CD14-positive monocyte (primary cell): ENCODE measurements around the gene SCN1B. TPM values are rescaled to one million over a fixed set of nuclear protein-coding genes. Genes with fewer than 3 reads are reported as not detected.
A peak's percentile ranks its signal among the peaks of the same experiment; 100 is the strongest.

Source experiments
- DNase-seq, 3 donors: peaks; one replicate each; pipeline ENCODE4 v3.0.0-alpha.2; 2011 to 2022
- H2AFZ ChIP-seq: 2 replicates; pipeline ENCODE4 v1.6.0; 2012; ENCODE audit warnings: mild to moderate bottlenecking, low read depth, low read length, inconsistent platforms; ENCODE audit not compliant: insufficient read depth, poor library complexity, severe bottlenecking
- H3K27ac ChIP-seq, 2 donors: 1 replicate in 1 of 2; 2 replicates in 1 of 2; pipeline ENCODE4 v1.5.1; 2012 to 2013; ENCODE audit warnings: low read length in 2 of 2, control low read depth in 1 of 2, inconsistent platforms in 1 of 2, low read depth in 1 of 2, mild to moderate bottlenecking in 1 of 2
- H3K27me3 ChIP-seq, 2 donors: one replicate each; pipeline versions ENCODE4 v1.6.0 to v1.6.1; 2011 to 2013; ENCODE audit warnings: low read length in 2 of 2; ENCODE audit not compliant: control insufficient read depth in 2 of 2, insufficient read depth in 2 of 2
- H3K36me3 ChIP-seq, 2 donors: replicated peaks in 1 of 2; 1 replicate in 1 of 2; 2 replicates in 1 of 2; pipeline versions ENCODE4 v1.5.1 to v1.6.1; 2012 to 2013; ENCODE audit warnings: low read length in 2 of 2, control low read depth in 1 of 2, inconsistent platforms in 1 of 2, mild to moderate bottlenecking in 1 of 2; ENCODE audit not compliant: insufficient read depth in 2 of 2, control insufficient read depth in 1 of 2
- H3K4me1 ChIP-seq, 2 donors: 1 replicate in 1 of 2; 2 replicates in 1 of 2; pipeline versions ENCODE4 v1.5.1 to v1.6.1; 2012 to 2013; ENCODE audit warnings: low read length in 2 of 2, control low read depth in 1 of 2, inconsistent platforms in 1 of 2, mild to moderate bottlenecking in 1 of 2, moderate library complexity in 1 of 2; ENCODE audit not compliant: insufficient read depth in 2 of 2, control insufficient read depth in 1 of 2
- H3K4me2 ChIP-seq: replicated peaks from 2 replicates; pipeline ENCODE3; 2012; ENCODE audit warnings: low read length, moderate library complexity, mild to moderate bottlenecking; ENCODE audit not compliant: poor library complexity, severe bottlenecking; ENCODE audit errors: extremely low read depth
- H3K4me3 ChIP-seq, 3 experiments: fragments of 200-600 bp in 1 of 3; sonication (generic) in 1 of 3; replicated peaks in 1 of 3; 1 replicate in 2 of 3; 2 replicates in 1 of 3; pipeline ENCODE4 v1.5.1; 2011 to 2013; ENCODE audit warnings: low read length in 3 of 3, mild to moderate bottlenecking in 3 of 3, control low read depth in 2 of 3, low read depth in 2 of 3, inconsistent platforms in 1 of 3, moderate library complexity in 1 of 3
- H3K79me2 ChIP-seq: 2 replicates; pipeline ENCODE4 v1.6.0; 2012; ENCODE audit warnings: mild to moderate bottlenecking, control low read depth, inconsistent platforms, low read length, moderate library complexity; ENCODE audit not compliant: insufficient read depth
- H3K9ac ChIP-seq: 2 replicates; pipeline ENCODE4 v1.6.0; 2017; ENCODE audit warnings: low read length, mild to moderate bottlenecking; ENCODE audit not compliant: insufficient read depth, poor library complexity, severe bottlenecking
- H3K9me3 ChIP-seq, 2 donors: replicated peaks in 1 of 2; 1 replicate in 1 of 2; 2 replicates in 1 of 2; pipeline versions ENCODE4 v1.5.1 to v1.6.1; 2012 to 2013; ENCODE audit warnings: low read length in 2 of 2, control low read depth in 1 of 2; ENCODE audit not compliant: control insufficient read depth in 1 of 2, insufficient read depth in 1 of 2
- H4K20me1 ChIP-seq: 2 replicates; pipeline ENCODE4 v1.6.0; 2012; ENCODE audit warnings: mild to moderate bottlenecking, low read length, control low read depth, moderate library complexity; ENCODE audit not compliant: insufficient read depth
- H3K27ac Mint-ChIP-seq, 7 donors: one replicate each; pipeline ENCODE4 v1.8.0; 2020; ENCODE audit warnings: mild to moderate bottlenecking in 7 of 7, mixed read lengths in 7 of 7, moderate library complexity in 6 of 7, inconsistent platforms in 2 of 7
- H3K27me3 Mint-ChIP-seq, 3 donors: one replicate each; pipeline ENCODE4 v1.8.0; 2021 to 2022; ENCODE audit warnings: low read depth in 3 of 3, mild to moderate bottlenecking in 3 of 3, mixed read lengths in 3 of 3, moderate library complexity in 3 of 3, inconsistent platforms in 1 of 3
- H3K36me3 Mint-ChIP-seq, 2 donors: one replicate each; pipeline ENCODE4 v1.8.0; 2020; ENCODE audit warnings: mixed read lengths in 2 of 2, inconsistent platforms in 1 of 2, mild to moderate bottlenecking in 1 of 2
- H3K4me1 Mint-ChIP-seq: one replicate; pipeline ENCODE4 v1.8.0; 2020; ENCODE audit warnings: mild to moderate bottlenecking, mixed read lengths
- H3K4me3 Mint-ChIP-seq, 2 donors: one replicate each; pipeline ENCODE4 v1.8.0; 2020; ENCODE audit warnings: mild to moderate bottlenecking in 2 of 2, mixed read lengths in 2 of 2, moderate library complexity in 1 of 2
- H3K9me3 Mint-ChIP-seq, 7 donors: one replicate each; pipeline ENCODE4 v1.8.0; 2020 to 2022; ENCODE audit warnings: mixed read lengths in 7 of 7, mild to moderate bottlenecking in 6 of 7, moderate library complexity in 6 of 7, inconsistent platforms in 2 of 7
- CTCF ChIP-seq: fragments of 200-600 bp; IDR thresholded peaks from one replicate; pipeline ENCODE4 v1.8.0; 2022; ENCODE audit warnings: antibody characterized with exemption, mild to moderate bottlenecking
- WGBS: methylation state at CpG from one replicate; pipeline ENCODE4 v1.1.5; 2013; ENCODE audit warnings: missing lambda C conversion rate; ENCODE audit not compliant: insufficient coverage; 5-methylcytosine and 5-hydroxymethylcytosine counted together
- intact Hi-C, 2 donors: fragments of 100-400 bp; cut with micrococcal nuclease; formaldehyde crosslinking; loops; one replicate each; pipeline versions ENCODE4 v1.15.0 to v1.15.1; 2023
- polyA plus RNA-seq, 3 donors: library from polyadenylated mRNA; depleted of rRNA in 1 of 3; unstranded in 2 of 3; stranded (reverse) in 1 of 3; fragments of 300-500 nt in 2 of 3; fragments of >200 nt in 1 of 3; fragmentation: Illumina TruSeq in 2 of 3; gene quantifications; 1 replicate in 2 of 3; 2 replicates in 1 of 3; pipeline ENCODE4 v1.2.3, GENCODE V29; 2012 to 2021

Gene SCN1B
- polyA plus RNA-seq, 3 donors: 0.08 to 0.68 TPM; not detected in 1

GRCh38 chr19:35008891-35009341 lies 21.4 kb upstream of the SCN1B start:
- Histone ChIP-seq H2AFZ (no peak overlapping the region), H3K4me1 (peaks cover 39 to 42% of the 10 kb centered on the region in 2 donors), H3K9me3 (no peaks in the 10 kb centered on the region), H3K27ac (no peak overlapping the region), H3K4me2 (no peak overlapping the region), H4K20me1 (peaks cover 41% of the 10 kb centered on the region), H3K9ac (no peak overlapping the region), H3K36me3 (peaks cover 51 to 52% of the 10 kb centered on the region in 2 donors), H3K4me3 (no peak overlapping the region), H3K79me2 (peaks cover 46% of the 10 kb centered on the region), H3K27me3 (no peaks in the 10 kb centered on the region)
- DNase-seq: no peak
- 100% methylated on average over 3 of the region's 12 CpGs for WGBS
- Mint-ChIP-seq H3K9me3 (no peaks in the 10 kb centered on the region), H3K27me3 (peaks cover 0 to 2% (median 1%) of the 10 kb centered on the region in 3 donors), H3K4me1 (peaks cover 44% of the 10 kb centered on the region), H3K4me3 (no peak overlapping the region), H3K27ac (no peak overlapping the region), H3K36me3 (peaks cover 51 to 74% of the 10 kb centered on the region in 2 donors)
- intact Hi-C loops: no loop called here
- no peak for TF ChIP-seq CTCF

DNA sequence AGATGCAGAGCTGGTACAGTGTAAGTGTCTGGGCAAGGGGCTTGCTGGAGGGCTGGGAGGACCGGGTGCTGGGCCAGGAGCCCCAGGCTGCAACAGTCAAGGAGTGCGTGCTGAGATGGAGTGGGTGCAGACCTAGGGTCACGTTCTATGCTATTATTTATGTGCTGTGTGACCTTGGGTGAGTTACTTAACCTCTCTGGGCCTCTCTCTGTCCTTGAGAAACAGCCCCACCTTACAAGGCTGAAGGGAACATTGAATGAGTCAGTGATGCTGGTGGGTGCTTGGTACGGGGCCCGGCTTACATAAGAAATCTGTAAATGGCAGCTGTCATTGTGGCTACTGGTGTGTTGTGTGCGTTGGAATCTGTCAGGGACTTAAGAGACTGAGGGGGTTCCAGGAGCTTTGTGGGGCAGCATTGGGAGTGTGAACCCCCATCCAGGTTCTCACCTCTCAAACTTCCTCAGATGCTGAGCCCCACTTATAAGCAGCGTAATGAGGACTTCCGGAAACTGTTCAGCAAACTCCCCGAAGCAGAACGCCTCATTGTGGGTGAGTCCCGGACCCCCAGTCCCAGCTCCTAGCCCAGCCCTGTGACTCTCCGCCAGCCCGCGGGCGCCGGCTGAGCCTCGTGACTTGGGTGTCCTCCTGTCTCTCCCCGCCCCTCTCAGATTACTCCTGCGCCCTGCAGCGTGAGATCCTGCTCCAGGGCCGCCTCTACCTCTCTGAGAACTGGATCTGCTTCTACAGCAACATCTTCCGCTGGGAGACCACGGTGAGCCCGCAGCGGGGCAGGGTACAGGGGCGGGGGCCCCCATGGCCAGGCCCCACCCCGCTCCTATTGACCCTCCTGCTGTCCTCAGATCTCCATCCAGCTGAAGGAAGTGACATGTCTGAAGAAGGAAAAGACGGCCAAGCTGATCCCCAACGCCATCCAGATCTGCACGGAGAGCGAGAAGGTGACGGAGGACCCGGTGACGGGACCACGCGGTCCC lies 20.6 kb upstream of the SCN1B start:
- Histone ChIP-seq H3K9ac (no peak overlapping the region), H3K27me3 (no peaks in the 10 kb centered on the region), H3K27ac (no peak overlapping the region), H4K20me1 (peaks cover 32% of the 10 kb centered on the region), H3K79me2 (peaks cover 38% of the 10 kb centered on the region), H3K9me3 (no peaks in the 10 kb centered on the region), H3K4me2 (no peak overlapping the region), H3K4me3 (no peak overlapping the region), H3K4me1 (peaks cover 45 to 50% of the 10 kb centered on the region in 2 donors), H3K36me3 (peaks cover 47 to 51% of the 10 kb centered on the region in 2 donors), H2AFZ (no peak overlapping the region)
- H3K4me3 Mint-ChIP-seq: no peak overlapping the region
- H3K27ac Mint-ChIP-seq: peak overlapping the region in 5 of 7 donors; percentile 45 to 62 (median 52)
- peaks cover 0 to 3% (median 1%) of the 10 kb centered on the region in 3 donors for H3K27me3 Mint-ChIP-seq
- no peak for TF ChIP-seq CTCF
- WGBS: 94% methylated on average over 22 of the region's 36 CpGs
- H3K4me1 Mint-ChIP-seq: peaks cover 46% of the 10 kb centered on the region
- no peaks in the 10 kb centered on the region for H3K9me3 Mint-ChIP-seq
- DNase-seq: no peak
- H3K36me3 Mint-ChIP-seq: peaks cover 51 to 74% of the 10 kb centered on the region in 2 donors
- intact Hi-C loops: loop anchor here in 1 of 2 donors (5.0 kb wide), 1 partner anchor 37 kb away; no protein-coding TSS in a partner anchor
